ENCODE data around the gene CLIP4.

Gene CLIP4

DNA sequence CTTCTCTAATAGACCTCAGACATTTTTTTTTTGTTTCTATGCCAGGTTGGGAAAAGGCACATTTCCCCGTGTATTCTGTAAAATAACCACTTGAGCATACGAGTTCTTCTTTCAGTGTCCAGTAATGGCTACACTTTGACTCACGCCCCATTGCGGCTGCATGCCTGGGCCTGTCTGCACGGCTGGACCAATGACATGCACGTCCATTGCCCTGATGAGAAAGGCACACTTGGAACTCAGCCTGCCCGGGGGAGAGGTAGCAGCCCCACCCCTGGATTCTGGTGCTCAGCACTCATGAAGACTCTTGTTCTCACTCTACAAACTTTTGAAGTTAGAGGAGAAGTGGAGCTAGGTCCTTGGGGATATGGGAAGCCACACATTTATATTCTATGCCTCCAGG, 46.7 kb upstream of the CLIP4 start:
- no peak overlapping the region for H3K4me3 ChIP-seq (ENCODE audit: low read length)
- H4K20me1 ChIP-seq (ENCODE audit: control insufficient read depth, insufficient read depth, low read depth, low read length): no peaks in the 10 kb centered on the region
- no peaks in the 10 kb centered on the region for H3K9me2 ChIP-seq (replicated peaks; ENCODE audit: control insufficient read depth, low read length)
- no peaks in the 10 kb centered on the region for H3K36me3 ChIP-seq (ENCODE audit: control insufficient read depth, low read length)
- no peaks in the 10 kb centered on the region for H3F3A ChIP-seq (ENCODE audit: control insufficient read depth, insufficient read depth)
- no peak overlapping the region for H3K4me2 ChIP-seq (ENCODE audit: low read length)
- H3K4me1 ChIP-seq (ENCODE audit: control insufficient read depth, low read length): no peaks in the 10 kb centered on the region
- H3K27me3 ChIP-seq (ENCODE audit: control insufficient read depth, low read length): no peaks in the 10 kb centered on the region
- H3K79me2 ChIP-seq (ENCODE audit: control insufficient read depth, low read length): no peaks in the 10 kb centered on the region
- no peak overlapping the region for H3K27ac ChIP-seq (ENCODE audit: low read depth, low read length)
- H3K9me3 ChIP-seq (ENCODE audit: control insufficient read depth, insufficient read depth, low read length): no peaks in the 10 kb centered on the region
- TF ChIP-seq, protein P1, sequence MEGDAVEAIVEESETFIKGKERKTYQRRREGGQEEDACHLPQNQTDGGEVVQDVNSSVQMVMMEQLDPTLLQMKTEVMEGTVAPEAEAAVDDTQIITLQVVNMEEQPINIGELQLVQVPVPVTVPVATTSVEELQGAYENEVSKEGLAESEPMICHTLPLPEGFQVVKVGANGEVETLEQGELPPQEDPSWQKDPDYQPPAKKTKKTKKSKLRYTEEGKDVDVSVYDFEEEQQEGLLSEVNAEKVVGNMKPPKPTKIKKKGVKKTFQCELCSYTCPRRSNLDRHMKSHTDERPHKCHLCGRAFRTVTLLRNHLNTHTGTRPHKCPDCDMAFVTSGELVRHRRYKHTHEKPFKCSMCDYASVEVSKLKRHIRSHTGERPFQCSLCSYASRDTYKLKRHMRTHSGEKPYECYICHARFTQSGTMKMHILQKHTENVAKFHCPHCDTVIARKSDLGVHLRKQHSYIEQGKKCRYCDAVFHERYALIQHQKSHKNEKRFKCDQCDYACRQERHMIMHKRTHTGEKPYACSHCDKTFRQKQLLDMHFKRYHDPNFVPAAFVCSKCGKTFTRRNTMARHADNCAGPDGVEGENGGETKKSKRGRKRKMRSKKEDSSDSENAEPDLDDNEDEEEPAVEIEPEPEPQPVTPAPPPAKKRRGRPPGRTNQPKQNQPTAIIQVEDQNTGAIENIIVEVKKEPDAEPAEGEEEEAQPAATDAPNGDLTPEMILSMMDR (IDR thresholded peaks at IDR 0.05; ENCODE audit: low read depth, low read length, poor library complexity, severe bottlenecking): no peak
- no peak for TF ChIP-seq EZH2phosphoT487 (IDR thresholded peaks at IDR 0.05; ENCODE audit: borderline replicate concordance, low read length)

DNA sequence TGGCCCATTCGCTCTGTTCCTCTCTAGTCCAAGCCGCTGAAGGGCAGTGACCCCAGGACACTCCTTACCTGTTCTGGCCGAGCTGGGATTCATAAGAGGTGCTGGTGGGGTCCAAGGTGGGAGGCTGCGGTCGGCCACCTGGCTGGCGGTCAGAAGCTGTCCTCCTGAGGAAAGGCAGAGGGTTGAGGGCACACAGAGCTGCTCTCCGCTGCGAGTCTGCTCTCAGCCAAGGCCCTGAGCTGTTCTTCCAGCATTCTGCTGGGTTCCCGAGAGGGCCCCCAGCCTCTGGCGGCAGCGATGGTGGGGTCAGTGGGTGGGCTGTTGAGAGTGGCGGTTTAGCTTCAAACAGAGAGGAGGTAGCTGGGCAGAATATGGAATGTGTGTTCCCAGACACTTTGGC, 44.7 kb upstream of the CLIP4 start:
- no peaks in the 10 kb centered on the region for H3K36me3 ChIP-seq (ENCODE audit: control insufficient read depth, low read length)
- no peak for TF ChIP-seq EZH2phosphoT487 (IDR thresholded peaks at IDR 0.05; ENCODE audit: borderline replicate concordance, low read length)
- TF ChIP-seq, protein P1 (IDR thresholded peaks at IDR 0.05; ENCODE audit: low read depth, low read length, poor library complexity, severe bottlenecking): no peak
- no peak overlapping the region for H3K4me2 ChIP-seq (ENCODE audit: low read length)
- H3K9me3 ChIP-seq (ENCODE audit: control insufficient read depth, insufficient read depth, low read length): no peaks in the 10 kb centered on the region
- H3K79me2 ChIP-seq (ENCODE audit: control insufficient read depth, low read length): no peaks in the 10 kb centered on the region
- H3K4me1 ChIP-seq (ENCODE audit: control insufficient read depth, low read length): no peaks in the 10 kb centered on the region
- no peak overlapping the region for H3K4me3 ChIP-seq (ENCODE audit: low read length)
- no peaks in the 10 kb centered on the region for H3K9me2 ChIP-seq (replicated peaks; ENCODE audit: control insufficient read depth, low read length)
- H4K20me1 ChIP-seq (ENCODE audit: control insufficient read depth, insufficient read depth, low read depth, low read length): no peaks in the 10 kb centered on the region
- no peaks in the 10 kb centered on the region for H3F3A ChIP-seq (ENCODE audit: control insufficient read depth, insufficient read depth)
- H3K27ac ChIP-seq (ENCODE audit: low read depth, low read length): no peak overlapping the region
- no peaks in the 10 kb centered on the region for H3K27me3 ChIP-seq (ENCODE audit: control insufficient read depth, low read length)

DNA sequence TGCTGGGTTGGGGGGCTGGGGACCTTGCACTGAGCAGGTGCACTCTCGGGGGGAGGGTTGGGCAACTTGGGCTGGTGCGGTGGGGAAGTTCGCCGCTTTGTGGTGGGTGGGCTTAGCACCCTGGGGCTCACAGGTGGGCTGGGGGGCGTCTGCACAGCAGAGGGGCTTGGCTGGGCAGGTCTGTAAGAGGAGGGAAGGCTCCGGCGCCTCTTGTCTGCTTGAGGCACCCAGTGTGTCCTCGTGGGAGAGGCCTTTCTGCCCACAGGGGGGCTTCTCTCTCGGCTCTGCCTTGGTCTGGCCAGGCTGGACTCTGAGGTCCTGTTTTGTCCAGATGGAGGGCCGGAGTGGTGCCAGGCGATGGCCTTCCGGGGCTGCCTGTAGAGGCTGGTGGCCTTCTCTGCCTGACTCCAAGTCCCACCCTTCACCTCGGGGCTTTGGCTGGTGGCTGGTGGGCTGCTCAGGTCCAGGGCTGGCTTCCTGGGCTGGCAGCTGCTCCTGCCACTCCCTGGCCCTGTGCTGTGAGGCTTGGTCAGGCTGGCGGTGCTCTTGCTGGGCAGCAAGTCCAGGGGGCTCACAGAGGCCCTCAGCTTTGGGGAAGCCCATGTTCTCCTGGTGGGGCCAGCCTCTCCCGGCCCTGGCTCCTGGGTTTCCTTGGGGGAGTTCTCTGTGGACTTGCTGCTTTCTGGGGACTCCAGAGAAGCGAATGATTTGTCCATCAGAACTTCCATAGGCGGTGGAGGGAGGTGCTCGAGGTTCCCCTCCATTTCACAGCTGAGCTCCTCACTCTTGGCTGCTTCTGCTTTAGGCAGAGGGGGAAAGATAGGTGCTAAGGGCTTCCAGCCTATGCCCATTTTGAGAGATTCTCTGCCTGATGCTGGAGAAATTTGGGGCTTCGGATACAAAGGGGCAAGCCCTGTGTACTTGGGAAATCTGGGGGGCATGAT, 43.9 kb upstream of the CLIP4 start:
- Histone ChIP-seq H3K4me1 (ENCODE audit: control insufficient read depth, low read length) (no peaks in the 10 kb centered on the region), H4K20me1 (ENCODE audit: control insufficient read depth, insufficient read depth, low read depth, low read length) (no peaks in the 10 kb centered on the region), H3K36me3 (ENCODE audit: control insufficient read depth, low read length) (no peaks in the 10 kb centered on the region), H3K27me3 (ENCODE audit: control insufficient read depth, low read length) (no peaks in the 10 kb centered on the region), H3K27ac (ENCODE audit: low read depth, low read length) (no peak overlapping the region), H3K9me3 (ENCODE audit: control insufficient read depth, insufficient read depth, low read length) (no peaks in the 10 kb centered on the region), H3F3A (ENCODE audit: control insufficient read depth, insufficient read depth) (no peaks in the 10 kb centered on the region), H3K4me2 (ENCODE audit: low read length) (no peak overlapping the region), H3K4me3 (ENCODE audit: low read length) (no peak overlapping the region), H3K79me2 (ENCODE audit: control insufficient read depth, low read length) (no peaks in the 10 kb centered on the region), H3K9me2 (replicated peaks; ENCODE audit: control insufficient read depth, low read length) (no peaks in the 10 kb centered on the region)
- TF ChIP-seq, protein P1 (IDR thresholded peaks at IDR 0.05; ENCODE audit: low read depth, low read length, poor library complexity, severe bottlenecking): no peak
- no peak for TF ChIP-seq EZH2phosphoT487 (IDR thresholded peaks at IDR 0.05; ENCODE audit: borderline replicate concordance, low read length)
